SK-N-SH (cell line): Measurements from ENCODE around the gene SCN8A.

ENCODE experiments used
- ELF1 ChIP-seq: IDR thresholded peaks from 2 replicates; pipeline ENCODE4 v1.4.0; 2012
- EZH2phosphoT487 ChIP-seq: fragments of 200-600 bp; sonication (generic); IDR thresholded peaks from 2 replicates; pipeline ENCODE4 v1.6.1; 2017; ENCODE audit warnings: low read depth, mixed run types, mild to moderate bottlenecking, antibody characterized with exemption, moderate library complexity, borderline replicate concordance
- FOSL2 ChIP-seq: IDR thresholded peaks from 2 replicates; pipeline ENCODE4 v1.4.0; 2012; ENCODE audit warnings: low read depth, mild to moderate bottlenecking, moderate library complexity, borderline replicate concordance
- FOXJ3 ChIP-seq: sonication (generic); formaldehyde crosslinking; IDR thresholded peaks from 2 replicates; pipeline ENCODE4 v1.5.1; 2020; ENCODE audit warnings: mild to moderate bottlenecking, missing genetic modification reagents
- FOXM1 ChIP-seq: IDR thresholded peaks from 2 replicates; pipeline ENCODE4 v1.4.0; 2012; ENCODE audit warnings: low read depth, mild to moderate bottlenecking
- JUND ChIP-seq: IDR thresholded peaks from 2 replicates; pipeline ENCODE4 v1.4.0; 2012
- POLR2AphosphoS5 ChIP-seq: IDR thresholded peaks from 2 replicates; pipeline ENCODE4 v1.6.1; 2012; ENCODE audit warnings: low read depth, low read length
- RAD21 ChIP-seq: IDR thresholded peaks from 2 replicates; pipeline ENCODE4 v1.6.1; 2012; ENCODE audit warnings: mild to moderate bottlenecking, low read length
- RFX5 ChIP-seq: IDR thresholded peaks from 2 replicates; pipeline ENCODE4 v1.6.1; 2012; ENCODE audit warnings: mild to moderate bottlenecking, improper control_type of control experiment, low read length
- TAF1 ChIP-seq: IDR thresholded peaks from 2 replicates; pipeline ENCODE4 v1.6.1; 2012; ENCODE audit warnings: low read depth, mild to moderate bottlenecking, low read length, moderate library complexity, borderline replicate concordance
- YY1 ChIP-seq: IDR thresholded peaks from 2 replicates; pipeline ENCODE4 v1.4.0; 2012; ENCODE audit warnings: low read depth, mild to moderate bottlenecking
- TF ChIP-seq, protein P1 (sequence below): IDR thresholded peaks from 2 replicates; pipeline ENCODE4 v1.6.1; 2012; ENCODE audit warnings: mild to moderate bottlenecking, low read depth, low read length, moderate library complexity
- TF ChIP-seq, protein P2 (sequence below): IDR thresholded peaks from 2 replicates; pipeline ENCODE4; 2012
- TF ChIP-seq, protein P3 (sequence below): fragments of 200-600 bp; sonication (generic); IDR thresholded peaks from 2 replicates; pipeline ENCODE4 v1.6.1; 2017; ENCODE audit warnings: antibody characterized with exemption, mild to moderate bottlenecking, moderate library complexity

DNA sequence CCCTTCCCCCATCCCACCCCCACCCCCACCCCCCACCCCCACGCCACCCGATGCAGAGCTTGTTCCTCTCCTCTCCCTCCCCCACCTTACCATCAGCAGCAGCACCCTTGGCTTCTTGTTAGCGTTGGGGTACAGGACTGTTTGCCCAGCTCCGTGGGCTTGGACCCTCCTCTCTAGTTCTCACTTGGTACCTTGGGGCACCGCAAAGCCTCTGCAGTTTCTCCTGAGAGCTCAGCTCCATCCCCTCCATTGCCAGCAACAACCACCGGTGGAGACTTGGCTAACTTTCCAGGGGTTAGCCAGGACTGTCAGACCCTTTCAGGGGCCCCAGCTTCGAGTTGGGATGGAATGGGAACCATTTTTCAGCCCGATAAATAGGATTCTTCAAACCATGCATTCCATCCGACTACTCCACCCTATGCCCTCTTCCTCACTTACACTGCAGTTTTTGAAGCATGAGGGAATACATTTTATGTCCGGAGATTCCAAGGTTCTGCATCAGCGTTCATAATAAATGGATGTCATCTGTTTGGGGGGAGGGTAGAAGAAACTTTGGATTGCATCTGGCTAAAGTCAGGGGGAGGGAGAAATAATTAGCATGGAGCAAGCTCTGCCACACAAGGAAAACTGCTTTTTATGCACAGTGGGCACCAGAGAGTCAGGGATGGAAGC, 1.1 kb downstream of the SCN8A start:
- TF ChIP-seq, protein P1, sequence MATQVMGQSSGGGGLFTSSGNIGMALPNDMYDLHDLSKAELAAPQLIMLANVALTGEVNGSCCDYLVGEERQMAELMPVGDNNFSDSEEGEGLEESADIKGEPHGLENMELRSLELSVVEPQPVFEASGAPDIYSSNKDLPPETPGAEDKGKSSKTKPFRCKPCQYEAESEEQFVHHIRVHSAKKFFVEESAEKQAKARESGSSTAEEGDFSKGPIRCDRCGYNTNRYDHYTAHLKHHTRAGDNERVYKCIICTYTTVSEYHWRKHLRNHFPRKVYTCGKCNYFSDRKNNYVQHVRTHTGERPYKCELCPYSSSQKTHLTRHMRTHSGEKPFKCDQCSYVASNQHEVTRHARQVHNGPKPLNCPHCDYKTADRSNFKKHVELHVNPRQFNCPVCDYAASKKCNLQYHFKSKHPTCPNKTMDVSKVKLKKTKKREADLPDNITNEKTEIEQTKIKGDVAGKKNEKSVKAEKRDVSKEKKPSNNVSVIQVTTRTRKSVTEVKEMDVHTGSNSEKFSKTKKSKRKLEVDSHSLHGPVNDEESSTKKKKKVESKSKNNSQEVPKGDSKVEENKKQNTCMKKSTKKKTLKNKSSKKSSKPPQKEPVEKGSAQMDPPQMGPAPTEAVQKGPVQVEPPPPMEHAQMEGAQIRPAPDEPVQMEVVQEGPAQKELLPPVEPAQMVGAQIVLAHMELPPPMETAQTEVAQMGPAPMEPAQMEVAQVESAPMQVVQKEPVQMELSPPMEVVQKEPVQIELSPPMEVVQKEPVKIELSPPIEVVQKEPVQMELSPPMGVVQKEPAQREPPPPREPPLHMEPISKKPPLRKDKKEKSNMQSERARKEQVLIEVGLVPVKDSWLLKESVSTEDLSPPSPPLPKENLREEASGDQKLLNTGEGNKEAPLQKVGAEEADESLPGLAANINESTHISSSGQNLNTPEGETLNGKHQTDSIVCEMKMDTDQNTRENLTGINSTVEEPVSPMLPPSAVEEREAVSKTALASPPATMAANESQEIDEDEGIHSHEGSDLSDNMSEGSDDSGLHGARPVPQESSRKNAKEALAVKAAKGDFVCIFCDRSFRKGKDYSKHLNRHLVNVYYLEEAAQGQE = peak; percentile 68; the same call in 1 of the 2 replicates
- TF ChIP-seq, protein P2, sequence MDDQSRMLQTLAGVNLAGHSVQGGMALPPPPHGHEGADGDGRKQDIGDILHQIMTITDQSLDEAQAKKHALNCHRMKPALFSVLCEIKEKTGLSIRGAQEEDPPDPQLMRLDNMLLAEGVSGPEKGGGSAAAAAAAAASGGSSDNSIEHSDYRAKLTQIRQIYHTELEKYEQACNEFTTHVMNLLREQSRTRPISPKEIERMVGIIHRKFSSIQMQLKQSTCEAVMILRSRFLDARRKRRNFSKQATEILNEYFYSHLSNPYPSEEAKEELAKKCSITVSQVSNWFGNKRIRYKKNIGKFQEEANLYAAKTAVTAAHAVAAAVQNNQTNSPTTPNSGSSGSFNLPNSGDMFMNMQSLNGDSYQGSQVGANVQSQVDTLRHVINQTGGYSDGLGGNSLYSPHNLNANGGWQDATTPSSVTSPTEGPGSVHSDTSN = peak; percentile 86
- TF ChIP-seq FOSL2 (peak; percentile 76; the same call in 1 of the 2 replicates), YY1 (peak; percentile 34; the same call in 1 of the 2 replicates), FOXJ3 (no peak), TAF1 (no peak), ELF1 (no peak), RAD21 (no peak), EZH2phosphoT487 (no peak), POLR2AphosphoS5 (peak; percentile 72; the same call in 1 of the 2 replicates), RFX5 (no peak), JUND (peak; percentile 77), FOXM1 (no peak; the same call in 1 of the 2 replicates)
- TF ChIP-seq, protein P3, sequence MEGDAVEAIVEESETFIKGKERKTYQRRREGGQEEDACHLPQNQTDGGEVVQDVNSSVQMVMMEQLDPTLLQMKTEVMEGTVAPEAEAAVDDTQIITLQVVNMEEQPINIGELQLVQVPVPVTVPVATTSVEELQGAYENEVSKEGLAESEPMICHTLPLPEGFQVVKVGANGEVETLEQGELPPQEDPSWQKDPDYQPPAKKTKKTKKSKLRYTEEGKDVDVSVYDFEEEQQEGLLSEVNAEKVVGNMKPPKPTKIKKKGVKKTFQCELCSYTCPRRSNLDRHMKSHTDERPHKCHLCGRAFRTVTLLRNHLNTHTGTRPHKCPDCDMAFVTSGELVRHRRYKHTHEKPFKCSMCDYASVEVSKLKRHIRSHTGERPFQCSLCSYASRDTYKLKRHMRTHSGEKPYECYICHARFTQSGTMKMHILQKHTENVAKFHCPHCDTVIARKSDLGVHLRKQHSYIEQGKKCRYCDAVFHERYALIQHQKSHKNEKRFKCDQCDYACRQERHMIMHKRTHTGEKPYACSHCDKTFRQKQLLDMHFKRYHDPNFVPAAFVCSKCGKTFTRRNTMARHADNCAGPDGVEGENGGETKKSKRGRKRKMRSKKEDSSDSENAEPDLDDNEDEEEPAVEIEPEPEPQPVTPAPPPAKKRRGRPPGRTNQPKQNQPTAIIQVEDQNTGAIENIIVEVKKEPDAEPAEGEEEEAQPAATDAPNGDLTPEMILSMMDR = no peak
